ENCODE measurements around the gene FAM3D. TPM values are rescaled to one million over a fixed set of nuclear protein-coding genes. Genes with fewer than 3 reads are reported as not detected.

FAM3D gene
- total RNA-seq, 1 donor from 2014 or later: 0.11 TPM

GRCh38 chr3:58652624-58653023 lies 13.9 kb downstream of the FAM3D start:
- no peak for DNase-seq (ENCODE audit: low spot score)
- Histone ChIP-seq H2AFZ (replicated peaks) (no peak overlapping the region), H3K9me3 (ENCODE audit: low read depth) (no peaks in the 10 kb centered on the region), H3K4me2 (no peak overlapping the region), H3K9ac (no peak overlapping the region), H3K27ac (no peak overlapping the region), H3K79me2 (ENCODE audit: low read depth) (no peaks in the 10 kb centered on the region), H4K20me1 (ENCODE audit: low read depth) (no peaks in the 10 kb centered on the region), H3K4me1 (no peaks in the 10 kb centered on the region), H3K36me3 (no peaks in the 10 kb centered on the region), H3K27me3 (no peaks in the 10 kb centered on the region), H3K4me3 (no peak overlapping the region), H3F3A (ENCODE audit: low read depth) (no peaks in the 10 kb centered on the region)
- H3K36me3 Mint-ChIP-seq: peaks cover 2% of the 10 kb centered on the region
- H3K9me3 Mint-ChIP-seq: peaks cover 3% of the 10 kb centered on the region
- H3K27ac Mint-ChIP-seq: no peak overlapping the region
- TF ChIP-seq CTCF (IDR thresholded peaks at IDR 0.05) (no peak), EZH2 (IDR thresholded peaks at IDR 0.05) (no peak)
- H3K27me3 Mint-ChIP-seq (ENCODE audit: insufficient read depth, low read depth): peaks cover 13% of the 10 kb centered on the region
- no peaks in the 10 kb centered on the region for H3K4me1 Mint-ChIP-seq
- H3K4me3 Mint-ChIP-seq: no peak overlapping the region

- Histone ChIP-seq H4K20me1 (ENCODE audit: low read depth) (no peaks in the 10 kb centered on the region), H3F3A (ENCODE audit: low read depth) (no peaks in the 10 kb centered on the region), H3K9ac (no peak overlapping the region), H2AFZ (replicated peaks) (no peak overlapping the region), H3K27me3 (no peaks in the 10 kb centered on the region), H3K4me1 (no peaks in the 10 kb centered on the region), H3K27ac (no peak overlapping the region), H3K79me2 (ENCODE audit: low read depth) (no peaks in the 10 kb centered on the region), H3K4me2 (no peak overlapping the region), H3K36me3 (no peaks in the 10 kb centered on the region), H3K9me3 (ENCODE audit: low read depth) (no peaks in the 10 kb centered on the region), H3K4me3 (no peak overlapping the region)
- no peaks in the 10 kb centered on the region for H3K4me1 Mint-ChIP-seq
- H3K36me3 Mint-ChIP-seq: peaks cover 2% of the 10 kb centered on the region
- no peak overlapping the region for H3K4me3 Mint-ChIP-seq
- no peak for DNase-seq (ENCODE audit: low spot score)
- no peak overlapping the region for H3K27ac Mint-ChIP-seq
- peaks cover 13% of the 10 kb centered on the region for H3K27me3 Mint-ChIP-seq (ENCODE audit: insufficient read depth, low read depth)
- peaks cover 3% of the 10 kb centered on the region for H3K9me3 Mint-ChIP-seq
- TF ChIP-seq CTCF (IDR thresholded peaks at IDR 0.05) (no peak), EZH2phosphoT487 (IDR thresholded peaks at IDR 0.05) (no peak), EZH2 (IDR thresholded peaks at IDR 0.05) (no peak)
These were observed 15.3 kb downstream of the FAM3D start for GRCh38 chr3:58651276-58651675.

- H4K20me1 ChIP-seq (ENCODE audit: low read depth): no peaks in the 10 kb centered on the region
- H3K4me3 ChIP-seq: no peak overlapping the region
- no peak overlapping the region for H3K27ac ChIP-seq
- TF ChIP-seq EZH2 (IDR thresholded peaks at IDR 0.05) (no peak), EZH2phosphoT487 (IDR thresholded peaks at IDR 0.05) (no peak), CTCF (IDR thresholded peaks at IDR 0.05) (no peak)
- H3K4me3 Mint-ChIP-seq: no peak overlapping the region
- no peak overlapping the region for H3K27ac Mint-ChIP-seq
- no peaks in the 10 kb centered on the region for H3F3A ChIP-seq (ENCODE audit: low read depth)
- no peaks in the 10 kb centered on the region for H3K36me3 Mint-ChIP-seq
- H2AFZ ChIP-seq (replicated peaks): no peak overlapping the region
- H3K27me3 ChIP-seq: no peaks in the 10 kb centered on the region
- H3K9me3 Mint-ChIP-seq: peaks cover 2% of the 10 kb centered on the region
- DNase-seq (ENCODE audit: low spot score): no peak
- no peaks in the 10 kb centered on the region for H3K9me3 ChIP-seq (ENCODE audit: low read depth)
- peaks cover 8% of the 10 kb centered on the region for H3K27me3 Mint-ChIP-seq (ENCODE audit: insufficient read depth, low read depth)
- no peaks in the 10 kb centered on the region for H3K4me1 Mint-ChIP-seq
- no peaks in the 10 kb centered on the region for H3K79me2 ChIP-seq (ENCODE audit: low read depth)
- H3K4me2 ChIP-seq: no peak overlapping the region
- H3K9ac ChIP-seq: no peak overlapping the region
- H3K36me3 ChIP-seq: no peaks in the 10 kb centered on the region
- no peaks in the 10 kb centered on the region for H3K4me1 ChIP-seq
These were observed 19.0 kb downstream of the FAM3D start for GRCh38 chr3:58647381-58648141.
